Neuronal stem cell (in vitro differentiated cells): Measurements from ENCODE around the gene MAP4K1.

ENCODE experiments used
- DNase-seq: peaks from one replicate; pipeline ENCODE4 v3.0.0-alpha.2; 2013; ENCODE audit warnings: low spot score
- H2AFZ ChIP-seq: one replicate; pipeline ENCODE4 v1.6.1; 2013; ENCODE audit warnings: mild to moderate bottlenecking, low read length, inconsistent platforms
- H2AK5ac ChIP-seq: 2 replicates; pipeline ENCODE4 v1.6.1; 2013; ENCODE audit warnings: low read depth, mild to moderate bottlenecking, inconsistent platforms, low read length, moderate library complexity, mixed read lengths
- H2BK120ac ChIP-seq: 2 replicates; pipeline ENCODE4 v1.6.1; 2013; ENCODE audit warnings: low read depth, mild to moderate bottlenecking, inconsistent platforms, low read length, moderate library complexity, mixed read lengths
- H2BK12ac ChIP-seq: one replicate; pipeline ENCODE4 v1.6.1; 2013; ENCODE audit warnings: low read length, inconsistent platforms
- H2BK15ac ChIP-seq: 2 replicates; pipeline ENCODE4 v1.6.1; 2013; ENCODE audit warnings: mild to moderate bottlenecking, low read length, inconsistent platforms, mixed read lengths
- H2BK5ac ChIP-seq: one replicate; pipeline ENCODE4 v1.6.1; 2013; ENCODE audit warnings: inconsistent platforms, mild to moderate bottlenecking, low read length, moderate library complexity
- H3K14ac ChIP-seq: one replicate; pipeline ENCODE4 v1.6.1; 2013; ENCODE audit warnings: low read length, inconsistent platforms
- H3K18ac ChIP-seq: 2 replicates; pipeline ENCODE4 v1.6.1; 2013; ENCODE audit warnings: low read length, inconsistent platforms
- H3K23ac ChIP-seq: 2 replicates; pipeline ENCODE4 v1.6.1; 2013; ENCODE audit warnings: low read depth, mild to moderate bottlenecking, mixed read lengths, low read length, inconsistent platforms; ENCODE audit not compliant: poor library complexity
- H3K27ac ChIP-seq: replicated peaks from 3 replicates; pipeline ENCODE4 v1.5.1; 2013; ENCODE audit warnings: low read length, inconsistent platforms
- H3K27me3 ChIP-seq, 3 experiments: 2 replicates each; pipeline ENCODE4 v1.6.1; 2013; ENCODE audit warnings: low read length in 3 of 3, mild to moderate bottlenecking in 2 of 3, inconsistent platforms in 1 of 3, low read depth in 1 of 3, mixed read lengths in 1 of 3, moderate library complexity in 1 of 3; ENCODE audit not compliant: control insufficient read depth in 3 of 3, insufficient read depth in 3 of 3
- H3K36me3 ChIP-seq, 2 donors: replicated peaks in 1 of 2; 2 replicates each; pipeline ENCODE4 v1.6.1; 2013; ENCODE audit warnings: low read length in 2 of 2; ENCODE audit not compliant: control insufficient read depth in 2 of 2, insufficient read depth in 2 of 2
- H3K4ac ChIP-seq: 2 replicates; pipeline ENCODE4 v1.6.1; 2013; ENCODE audit warnings: inconsistent platforms, mild to moderate bottlenecking, low read length, moderate library complexity
- H3K4me1 ChIP-seq, 2 donors: 1 replicate in 1 of 2; 2 replicates in 1 of 2; pipeline ENCODE4 v1.6.1; 2013; ENCODE audit warnings: low read length in 2 of 2, low read depth in 1 of 2; ENCODE audit not compliant: control insufficient read depth in 2 of 2, insufficient read depth in 1 of 2
- H3K4me2 ChIP-seq: one replicate; pipeline ENCODE4 v1.6.1; 2013; ENCODE audit warnings: mild to moderate bottlenecking, low read length, inconsistent platforms; ENCODE audit not compliant: insufficient read depth, poor library complexity, severe bottlenecking
- H3K4me3 ChIP-seq, 2 donors: 2 replicates each; pipeline ENCODE4 v1.5.1; 2013; ENCODE audit warnings: low read length in 2 of 2, mild to moderate bottlenecking in 2 of 2, inconsistent platforms in 1 of 2, moderate library complexity in 1 of 2
- H3K79me1 ChIP-seq: one replicate; pipeline ENCODE4 v1.6.1; 2013; ENCODE audit warnings: low read depth, mild to moderate bottlenecking, inconsistent platforms, low read length, moderate library complexity
- H3K9ac ChIP-seq: one replicate; pipeline ENCODE4 v1.6.1; 2013; ENCODE audit warnings: mild to moderate bottlenecking, low read depth, low read length, inconsistent platforms; ENCODE audit not compliant: poor library complexity
- H3K9me3 ChIP-seq, 2 donors: replicated peaks in 1 of 2; 2 replicates each; pipeline versions ENCODE3 to v1.6.1; 2013; ENCODE audit warnings: low read length in 2 of 2, mild to moderate bottlenecking in 2 of 2, inconsistent platforms in 1 of 2, low read depth in 1 of 2, mixed read lengths in 1 of 2, moderate library complexity in 1 of 2; ENCODE audit not compliant: control insufficient read depth in 2 of 2, insufficient read depth in 1 of 2
- H4K8ac ChIP-seq: one replicate; pipeline ENCODE4 v1.6.1; 2013; ENCODE audit warnings: low read depth, mild to moderate bottlenecking, inconsistent platforms, low read length, moderate library complexity
- H4K91ac ChIP-seq: one replicate; pipeline ENCODE4 v1.6.1; 2013; ENCODE audit warnings: low read length, low read depth, mild to moderate bottlenecking, inconsistent platforms; ENCODE audit not compliant: poor library complexity
- WGBS, 2 donors: extraction: QIAGEN DNeasy Blood & Tissue Kit; methylation state at CpG; one replicate each; pipeline ENCODE4 v1.1.7; 2013; ENCODE audit warnings: missing lambda C conversion rate in 2 of 2, mixed read lengths in 1 of 2; ENCODE audit not compliant: insufficient read length in 2 of 2, insufficient replicate concordance in 1 of 2; ENCODE audit errors: extremely low coverage in 2 of 2; 5-methylcytosine and 5-hydroxymethylcytosine counted together

Gene MAP4K1

DNA sequence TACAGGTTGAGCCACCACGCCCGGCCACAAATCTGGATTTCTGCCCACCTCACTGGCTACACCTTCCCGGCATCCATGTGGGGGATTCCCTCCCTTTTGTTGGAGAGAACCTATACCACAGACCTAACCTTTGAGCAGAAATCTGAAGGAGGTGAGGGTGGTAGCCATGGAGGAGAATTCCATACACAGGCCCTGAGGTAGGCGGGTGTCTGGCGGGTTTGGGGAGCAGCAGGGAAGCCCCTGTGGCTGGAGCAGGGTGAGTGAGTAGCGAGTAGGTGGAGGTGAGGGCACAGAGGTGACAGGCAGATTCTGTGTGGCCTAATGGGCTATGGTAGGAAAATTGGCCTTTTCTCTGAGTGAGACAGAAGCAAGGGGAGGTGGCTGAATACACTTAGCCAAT, 11.8 kb upstream of the MAP4K1 start:
- no peaks in the 10 kb centered on the region for H3K79me1 ChIP-seq
- no peak overlapping the region for H2BK120ac ChIP-seq
- peaks cover 29 to 81% of the 10 kb centered on the region in 2 donors for H3K36me3 ChIP-seq
- no peaks in the 10 kb centered on the region for H3K4me1 ChIP-seq
- H4K8ac ChIP-seq: no peak overlapping the region
- H2BK12ac ChIP-seq: no peak overlapping the region
- DNase-seq: no peak
- no CpG with 5 or more reads among the region's 6 CpGs for WGBS, 2 donors
- no peaks in the 10 kb centered on the region for H3K27me3 ChIP-seq
- H2AK5ac ChIP-seq: no peak overlapping the region
- no peak overlapping the region for H2AFZ ChIP-seq
- no peak overlapping the region for H4K91ac ChIP-seq
- H3K9me3 ChIP-seq: no peaks in the 10 kb centered on the region
- H3K4me2 ChIP-seq: no peak overlapping the region
- H3K4ac ChIP-seq: no peak overlapping the region
- H2BK15ac ChIP-seq: no peak overlapping the region
- no peak overlapping the region for H2BK5ac ChIP-seq
- no peak overlapping the region for H3K4me3 ChIP-seq
- H3K9ac ChIP-seq: no peak overlapping the region
- no peak overlapping the region for H3K27ac ChIP-seq
- no peak overlapping the region for H3K18ac ChIP-seq
- no peak overlapping the region for H3K23ac ChIP-seq
- no peak overlapping the region for H3K14ac ChIP-seq

DNA sequence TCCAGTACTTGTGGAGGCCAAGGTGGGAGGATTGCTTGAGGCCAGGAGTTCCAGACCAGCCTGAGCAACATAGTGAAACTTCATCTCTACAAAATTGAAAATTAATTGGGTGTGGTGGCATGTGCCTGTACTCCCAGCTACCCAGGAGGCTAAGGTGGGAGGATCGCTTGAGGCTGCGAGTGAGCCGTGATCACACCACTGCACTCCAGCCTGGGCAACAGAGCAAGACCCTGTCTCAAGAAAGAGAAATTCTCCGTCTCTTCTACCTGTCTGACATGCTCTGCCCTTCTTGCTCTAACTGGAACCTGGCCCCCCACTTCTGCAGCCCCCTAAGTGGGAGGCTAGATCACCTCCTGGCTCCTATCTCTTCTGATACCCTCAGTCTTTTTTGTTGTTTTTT, 8.6 kb upstream of the MAP4K1 start:
- Histone ChIP-seq H2BK120ac (no peak overlapping the region), H2BK15ac (no peak overlapping the region), H2BK12ac (no peak overlapping the region), H3K27me3 (no peaks in the 10 kb centered on the region), H3K4me3 (no peak overlapping the region), H3K4me2 (no peak overlapping the region), H4K91ac (no peak overlapping the region), H2AK5ac (no peak overlapping the region), H2BK5ac (no peak overlapping the region), H3K9ac (no peak overlapping the region), H3K36me3 (peaks cover 40 to 89% of the 10 kb centered on the region in 2 donors), H2AFZ (no peak overlapping the region), H3K9me3 (peaks cover 0 to 1% of the 10 kb centered on the region in 2 donors), H3K79me1 (no peaks in the 10 kb centered on the region), H3K27ac (no peak overlapping the region), H3K23ac (no peak overlapping the region), H3K18ac (no peak overlapping the region), H3K14ac (no peak overlapping the region), H4K8ac (no peak overlapping the region), H3K4ac (no peak overlapping the region), H3K4me1 (no peaks in the 10 kb centered on the region)
- no CpG with 5 or more reads among the region's 4 CpGs for WGBS, 2 donors
- DNase-seq: no peak

DNA sequence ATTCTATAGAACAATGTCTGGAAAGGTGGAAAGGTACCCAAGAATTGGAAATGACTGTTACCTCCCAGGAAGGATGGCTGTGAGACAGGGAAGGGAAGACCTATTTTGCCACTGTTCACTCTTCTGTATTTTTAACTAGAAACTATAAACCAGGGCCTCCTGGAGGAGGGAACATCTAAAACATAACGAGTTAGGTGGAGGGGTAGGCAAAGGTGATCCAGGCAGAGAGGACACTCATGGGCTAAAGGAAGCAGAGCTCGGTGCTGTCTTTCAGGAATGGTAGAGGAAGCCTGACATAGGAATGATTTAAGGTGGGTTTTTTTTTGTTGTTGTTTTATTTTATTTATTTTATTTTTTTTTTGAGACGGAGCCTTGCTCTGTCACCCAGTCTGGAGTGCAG, 7.1 kb upstream of the MAP4K1 start:
- DNase-seq: no peak
- H2BK5ac ChIP-seq: no peak overlapping the region
- H3K4ac ChIP-seq: no peak overlapping the region
- no peak overlapping the region for H3K27ac ChIP-seq
- H3K4me1 ChIP-seq: peaks cover under 1 to 1% of the 10 kb centered on the region in 2 donors
- no peaks in the 10 kb centered on the region for H3K27me3 ChIP-seq
- H4K8ac ChIP-seq: no peak overlapping the region
- no peak overlapping the region for H3K18ac ChIP-seq
- no peak overlapping the region for H2AK5ac ChIP-seq
- no peak overlapping the region for H2BK12ac ChIP-seq
- H3K4me3 ChIP-seq: no peak overlapping the region
- no peak overlapping the region for H3K4me2 ChIP-seq
- H2BK120ac ChIP-seq: no peak overlapping the region
- no peak overlapping the region for H3K14ac ChIP-seq
- peaks cover 0 to 1% of the 10 kb centered on the region in 2 donors for H3K9me3 ChIP-seq
- peaks cover 42 to 89% of the 10 kb centered on the region in 2 donors for H3K36me3 ChIP-seq
- no peak overlapping the region for H2AFZ ChIP-seq
- no peak overlapping the region for H3K23ac ChIP-seq
- H2BK15ac ChIP-seq: no peak overlapping the region
- no peak overlapping the region for H4K91ac ChIP-seq
- no peak overlapping the region for H3K9ac ChIP-seq
- peaks cover 1% of the 10 kb centered on the region for H3K79me1 ChIP-seq
- WGBS, 2 donors: 100% methylated on average over 1 of the region's 3 CpGs; no CpG with 5 or more reads in 1 of the 2 donors

- H3K27ac ChIP-seq: peak overlapping the region; percentile 10
- no peak for DNase-seq
- WGBS, 2 donors: no CpG with 5 or more reads among the region's 21 CpGs
Measured at GRCh38 chr19:38619361-38620174, 1.8 kb upstream of the MAP4K1 start.

More at GRCh38 chr19:38619361-38620174, 1.8 kb upstream of the MAP4K1 start:
- peak overlapping the region; percentile 81 for H2AFZ ChIP-seq
- no peak overlapping the region for H3K4ac ChIP-seq
- H3K4me2 ChIP-seq: peak overlapping the region; percentile 82
- H3K4me1 ChIP-seq: peaks cover 9 to 10% of the 10 kb centered on the region in 2 donors
- H2BK12ac ChIP-seq: no peak overlapping the region
- peaks cover 0 to 1% of the 10 kb centered on the region in 2 donors for H3K9me3 ChIP-seq
- H2AK5ac ChIP-seq: peak overlapping the region; percentile 90
- peaks cover 23 to 39% of the 10 kb centered on the region in 2 donors for H3K36me3 ChIP-seq
- H3K18ac ChIP-seq: peak overlapping the region; percentile 69
- H4K8ac ChIP-seq: no peak overlapping the region
- peaks cover 8% of the 10 kb centered on the region for H3K79me1 ChIP-seq
- no peak overlapping the region for H2BK15ac ChIP-seq
- H2BK5ac ChIP-seq: no peak overlapping the region
- H3K23ac ChIP-seq: peak overlapping the region; percentile 99
- peak overlapping the region; percentile 85 to 91 for H3K4me3 ChIP-seq
- H3K27me3 ChIP-seq: no peaks in the 10 kb centered on the region
- H2BK120ac ChIP-seq: no peak overlapping the region
- peak overlapping the region; percentile 99 for H3K9ac ChIP-seq
- peak overlapping the region; percentile 5 for H3K14ac ChIP-seq
- H4K91ac ChIP-seq: no peak overlapping the region
